ENCODE data around the gene TKFC. TPM values are rescaled to one million over a fixed set of nuclear protein-coding genes. Genes with fewer than 3 reads are reported as not detected.
A peak's percentile ranks its signal among the peaks of the same experiment; 100 is the strongest.

Gene TKFC
- total and polyA plus RNA-seq, 8 donors: 26.6 to 48.5 (median 32.0) TPM

GRCh38 chr11:61297341-61297740 is 35.7 kb upstream of the TKFC start:
- Histone ChIP-seq H3K9me3 (no peaks in the 10 kb centered on the region), H3K36me3 (peaks cover 0 to 51% of the 10 kb centered on the region in 2 donors), H3K4me1 (peaks cover 16 to 42% of the 10 kb centered on the region in 2 donors), H3K27me3 (peaks cover 5 to 42% of the 10 kb centered on the region in 2 donors), H3K27ac (no peak overlapping the region), H3K4me3 (no peak overlapping the region)
- no peak for TF ChIP-seq CTCF (IDR thresholded peaks at IDR 0.05)
- no peak for DNase-seq
- intact Hi-C loops (cut with DNase I): no loop called here
- ATAC-seq: no peak

GRCh38 chr11:61297746-61298145 is 35.3 kb upstream of the TKFC start:
- H3K27ac ChIP-seq: no peak overlapping the region
- peak; percentile 10 for ATAC-seq
- no peak for TF ChIP-seq CTCF (IDR thresholded peaks at IDR 0.05)

GRCh38 chr11:61298663-61299244 is 34.3 kb upstream of the TKFC start:
- DNase-seq (no peak), ATAC-seq (no peak)
- peaks cover 5 to 28% of the 10 kb centered on the region in 2 donors for H3K27me3 ChIP-seq
- no peak overlapping the region for H3K4me3 ChIP-seq
- intact Hi-C loops (cut with DNase I): no loop called here
- H3K27ac ChIP-seq: no peak overlapping the region
- H3K4me1 ChIP-seq: peaks cover 14 to 38% of the 10 kb centered on the region in 2 donors
- H3K36me3 ChIP-seq: peaks cover 0 to 66% of the 10 kb centered on the region in 2 donors
- no peaks in the 10 kb centered on the region for H3K9me3 ChIP-seq
- no peak for TF ChIP-seq CTCF (IDR thresholded peaks at IDR 0.05)

More at GRCh38 chr11:61297746-61298145, 35.3 kb upstream of the TKFC start:
- DNase-seq: peak in 1 of 4 donors; percentile 49
- H3K4me3 ChIP-seq: no peak overlapping the region
- peaks cover 5 to 38% of the 10 kb centered on the region in 2 donors for H3K27me3 ChIP-seq
- H3K36me3 ChIP-seq: peaks cover 0 to 56% of the 10 kb centered on the region in 2 donors
- intact Hi-C loops (cut with DNase I): no loop called here
- H3K4me1 ChIP-seq: peaks cover 16 to 42% of the 10 kb centered on the region in 2 donors
- H3K9me3 ChIP-seq: no peaks in the 10 kb centered on the region

GRCh38 chr11:61302550-61302949 is 30.5 kb upstream of the TKFC start:
- Histone ChIP-seq H3K27ac (no peak overlapping the region), H3K9me3 (no peaks in the 10 kb centered on the region), H3K36me3 (peaks cover 0 to 100% of the 10 kb centered on the region in 2 donors), H3K4me1 (peaks cover 2 to 7% of the 10 kb centered on the region in 2 donors), H3K4me3 (no peak overlapping the region), H3K27me3 (no peaks in the 10 kb centered on the region)
- no peak for TF ChIP-seq CTCF (IDR thresholded peaks at IDR 0.05)
- DNase-seq (no peak), ATAC-seq (no peak)
- intact Hi-C loops (cut with DNase I): no loop called here

- ATAC-seq: no peak
- no peak for DNase-seq
- Histone ChIP-seq H3K36me3 (peaks cover 0 to 100% of the 10 kb centered on the region in 2 donors), H3K4me1 (no peaks in the 10 kb centered on the region), H3K9me3 (no peaks in the 10 kb centered on the region), H3K27ac (no peak overlapping the region), H3K4me3 (no peak overlapping the region), H3K27me3 (no peaks in the 10 kb centered on the region)
- intact Hi-C loops (cut with DNase I): no loop called here
- no peak for TF ChIP-seq CTCF (IDR thresholded peaks at IDR 0.05)
These were observed 29.3 kb upstream of the TKFC start for GRCh38 chr11:61303725-61304124.

All from left lung (tissue), 10 donors.